MM.1S (cell line): Measurements from ENCODE around the gene ZNF829.
A peak's percentile ranks its signal among the peaks of the same experiment; 100 is the strongest.

Experiments used
- DNase-seq: peaks from one replicate; pipeline ENCODE4 v3.0.0-alpha.2; 2015
- H2AFZ ChIP-seq: fragments of 300-600 bp; sonication (generic); 2 replicates; pipeline ENCODE4 v1.6.0; 2016; ENCODE audit warnings: antibody characterized with exemption, low read length
- H3F3A ChIP-seq: fragments of 300-600 bp; sonication (generic); 2 replicates; pipeline ENCODE4 v1.6.1; 2016; ENCODE audit warnings: mild to moderate bottlenecking, antibody characterized with exemption, low read length, moderate library complexity, mixed read lengths; ENCODE audit not compliant: insufficient read depth
- H3K27ac ChIP-seq: fragments of 300-600 bp; sonication (generic); 2 replicates; pipeline ENCODE4 v1.5.1; 2016; ENCODE audit warnings: mild to moderate bottlenecking, low read length
- H3K27me3 ChIP-seq: fragments of 300-600 bp; sonication (generic); replicated peaks from 2 replicates; pipeline ENCODE4 v1.6.0; 2016; ENCODE audit warnings: low read length; ENCODE audit not compliant: insufficient read depth
- H3K36me3 ChIP-seq: fragments of 300-600 bp; sonication (generic); replicated peaks from 2 replicates; pipeline ENCODE4 v1.6.1; 2016; ENCODE audit warnings: mild to moderate bottlenecking, low read length, mixed read lengths; ENCODE audit not compliant: insufficient read depth
- H3K4me1 ChIP-seq: fragments of 300-600 bp; sonication (generic); 2 replicates; pipeline ENCODE4 v1.6.1; 2016; ENCODE audit warnings: low read length, mixed read lengths
- H3K4me2 ChIP-seq: fragments of 300-600 bp; sonication (generic); 2 replicates; pipeline ENCODE4 v1.6.0; 2016; ENCODE audit warnings: low read depth, low read length
- H3K4me3 ChIP-seq: fragments of 300-600 bp; sonication (generic); 2 replicates; pipeline ENCODE4 v1.5.1; 2016; ENCODE audit warnings: low read length, mixed read lengths
- H3K79me2 ChIP-seq: fragments of 300-600 bp; sonication (generic); 2 replicates; pipeline ENCODE4 v1.6.1; 2016; ENCODE audit warnings: mixed run types, low read length, mixed read lengths
- H3K9ac ChIP-seq: fragments of 300-600 bp; sonication (generic); 2 replicates; pipeline ENCODE4 v1.6.1; 2016; ENCODE audit warnings: low read length, mixed read lengths
- H3K9me2 ChIP-seq: fragments of 300-600 bp; sonication (generic); replicated peaks from 2 replicates; pipeline ENCODE4 v1.6.1; 2016; ENCODE audit warnings: mild to moderate bottlenecking, low read length, mixed read lengths; ENCODE audit not compliant: insufficient read depth
- H3K9me3 ChIP-seq: fragments of 300-600 bp; sonication (generic); replicated peaks from 2 replicates; pipeline ENCODE4 v1.6.1; 2016; ENCODE audit warnings: mild to moderate bottlenecking, low read length, mixed read lengths; ENCODE audit not compliant: insufficient read depth
- H4K20me1 ChIP-seq: fragments of 300-600 bp; sonication (generic); 2 replicates; pipeline ENCODE4 v1.6.1; 2016; ENCODE audit warnings: mild to moderate bottlenecking, low read length, moderate library complexity, mixed read lengths; ENCODE audit not compliant: insufficient read depth
- CTCF ChIP-seq: fragments of 300-600 bp; sonication (generic); IDR thresholded peaks from 2 replicates; pipeline ENCODE4 v1.5.1; 2016; ENCODE audit warnings: antibody characterized with exemption, low read length, mixed read lengths
- EZH2 ChIP-seq: fragments of 300-600 bp; sonication (generic); optimal IDR thresholded peaks from 2 replicates; pipeline ENCODE3; 2017; ENCODE audit warnings: low read depth, mild to moderate bottlenecking, antibody characterized with exemption, low read length, mixed read lengths
- EZH2phosphoT487 ChIP-seq: fragments of 300-600 bp; sonication (generic); IDR thresholded peaks from 2 replicates; pipeline ENCODE4 v1.6.1; 2018; ENCODE audit warnings: antibody characterized with exemption, low read length

ZNF829 gene

GRCh38 chr19:36915992-36916830, at the start of gene ZNF829, which contains the start of gene ZNF568:
TSS of gene ZNF829 (minus strand) at chr19:36916291. CDS start at chr19:36915167, 1,124 bp downstream.
TSS of gene ZNF568 (plus strand) at chr19:36916332. CDS start at chr19:36922771, 6,439 bp downstream.
- peak within 1 kb of the TSS; percentile 42; the same call in 1 of the 2 replicates for H2AFZ ChIP-seq
- no peaks in the 10 kb centered on the region for H3K27me3 ChIP-seq
- no peak within 1 kb of the TSS for H3K4me2 ChIP-seq
- H3K36me3 ChIP-seq, result no peaks in the 10 kb centered on the region
- H3K9me2 ChIP-seq, result no peaks in the 10 kb centered on the region
- no peak within 1 kb of the TSS for H3K9ac ChIP-seq
- H3K4me1 ChIP-seq, result no peaks in the 10 kb centered on the region
- H4K20me1 ChIP-seq, result no peaks in the 10 kb centered on the region
- no peaks in the 10 kb centered on the region for H3K79me2 ChIP-seq
- H3K27ac ChIP-seq, result no peak within 1 kb of the TSS
- peak; percentile 49 for DNase-seq
- H3K9me3 ChIP-seq, result no peaks in the 10 kb centered on the region
- TF ChIP-seq EZH2, result no peak
- TF ChIP-seq CTCF, result no peak
- no peak for TF ChIP-seq EZH2phosphoT487
- no peaks in the 10 kb centered on the region for H3F3A ChIP-seq
- H3K4me3 ChIP-seq, result peak within 1 kb of the TSS; percentile 41

- H3K36me3 ChIP-seq, result no peaks in the 10 kb centered on the region
- no peak for DNase-seq
- H3K27me3 ChIP-seq, result no peaks in the 10 kb centered on the region
- H3F3A ChIP-seq, result no peaks in the 10 kb centered on the region
- no peak for TF ChIP-seq CTCF
- H3K9ac ChIP-seq, result no peak overlapping the region
- no peaks in the 10 kb centered on the region for H3K79me2 ChIP-seq
- H3K4me2 ChIP-seq, result no peak overlapping the region
- H4K20me1 ChIP-seq, result no peaks in the 10 kb centered on the region
- H3K9me2 ChIP-seq, result no peaks in the 10 kb centered on the region
- no peak overlapping the region for H3K4me3 ChIP-seq
- H3K9me3 ChIP-seq, result 0 out of 2 replicates have a peak, but pooled peaks cover 3% of the 10 kb centered on the region
- no peak overlapping the region for H2AFZ ChIP-seq
- H3K27ac ChIP-seq, result no peak overlapping the region
- H3K4me1 ChIP-seq, result no peaks in the 10 kb centered on the region
Observed at GRCh38 chr19:36963280-36963679, 47.2 kb upstream of the ZNF829 start.

- Histone ChIP-seq H3K4me1 (no peaks in the 10 kb centered on the region), H3K4me2 (no peak overlapping the region), H3K27me3 (no peaks in the 10 kb centered on the region), H3K9me3 (no peaks in the 10 kb centered on the region), H3K4me3 (no peak overlapping the region), H4K20me1 (no peaks in the 10 kb centered on the region), H3K9ac (no peak overlapping the region), H3F3A (no peaks in the 10 kb centered on the region), H2AFZ (no peak overlapping the region), H3K36me3 (no peaks in the 10 kb centered on the region), H3K27ac (no peak overlapping the region), H3K9me2 (no peaks in the 10 kb centered on the region), H3K79me2 (no peaks in the 10 kb centered on the region)
- no peak for TF ChIP-seq EZH2phosphoT487
- no peak for TF ChIP-seq EZH2
- TF ChIP-seq CTCF, result no peak
- DNase-seq, result no peak
Observed at GRCh38 chr19:36962346-36962745, 46.3 kb upstream of the ZNF829 start.
